NCI-H1048 (cell line): Measurements from ENCODE around the gene MAST3.
A peak's percentile ranks its signal among the peaks of the same experiment; 100 is the strongest.

ENCODE experiments used
- DNase-seq: peaks from one replicate; lab custom pipeline; 2025; lab: John Stamatoyannopoulos, UW

The MAST3 gene

DNA sequence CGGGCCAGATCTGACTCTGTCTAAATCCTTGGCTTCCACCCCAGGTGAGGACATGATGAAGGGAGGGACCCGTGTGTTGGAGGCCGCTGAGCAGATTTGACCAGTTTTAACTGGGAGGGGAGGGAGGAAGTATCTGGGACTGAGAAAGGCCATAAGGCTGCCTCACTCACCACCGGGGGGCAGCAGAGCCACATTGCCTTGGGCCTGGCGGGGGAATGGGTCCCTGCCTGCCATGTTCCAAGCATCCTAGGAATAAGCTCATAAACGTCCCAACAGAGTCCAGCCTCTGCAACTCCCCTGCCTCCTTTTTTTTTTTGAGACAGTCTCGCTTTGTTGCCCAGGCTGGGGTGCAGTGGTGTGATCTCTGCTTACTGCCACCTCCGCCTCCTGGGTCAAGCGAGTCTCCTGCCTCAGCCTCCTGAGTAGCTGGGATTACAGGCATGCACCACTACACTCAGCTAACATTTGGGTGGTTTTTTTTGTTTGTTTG is 15.5 kb downstream of the MAST3 start:
- peak; percentile 20 for DNase-seq

DNA sequence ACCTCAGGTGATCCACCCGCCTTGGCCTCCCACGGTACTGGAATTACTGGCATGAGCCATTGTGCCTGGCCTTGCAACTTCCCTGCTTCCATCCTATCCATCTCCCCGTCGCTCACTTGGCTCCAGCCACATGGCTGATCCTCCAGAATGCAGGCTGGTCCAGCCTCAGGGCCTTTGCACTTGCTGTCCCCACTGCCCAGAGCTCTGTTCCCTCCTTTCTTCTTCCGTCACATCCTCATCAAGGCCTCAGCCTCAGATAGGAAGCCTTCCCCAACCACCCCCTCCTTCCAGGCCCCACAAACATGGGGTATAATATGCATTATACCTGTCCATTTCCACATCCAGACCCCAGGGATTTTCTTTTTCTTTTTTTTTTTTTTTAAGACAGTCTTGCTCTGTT is 16.2 kb downstream of the MAST3 start:
- DNase-seq: no peak

DNA sequence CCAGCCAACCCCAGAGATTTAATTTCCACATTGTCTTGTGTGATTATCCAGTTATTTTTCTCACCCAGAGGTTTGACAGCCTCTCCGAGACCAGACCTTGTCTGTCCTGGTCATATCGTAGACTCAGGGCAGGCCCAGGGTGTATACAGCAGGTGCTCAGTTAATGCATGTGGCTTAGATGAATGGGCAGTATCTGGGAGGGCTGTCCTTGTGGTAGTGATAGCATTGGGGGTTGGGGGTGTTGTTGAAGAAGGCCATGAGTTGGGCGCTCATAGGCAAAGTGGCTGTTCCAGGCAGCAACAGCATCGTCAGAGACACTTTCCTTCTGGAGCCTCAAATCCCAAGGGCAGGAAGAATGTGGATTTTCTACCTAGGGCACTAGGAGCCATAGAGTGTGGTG is 16.9 kb downstream of the MAST3 start:
- no peak for DNase-seq

DNA sequence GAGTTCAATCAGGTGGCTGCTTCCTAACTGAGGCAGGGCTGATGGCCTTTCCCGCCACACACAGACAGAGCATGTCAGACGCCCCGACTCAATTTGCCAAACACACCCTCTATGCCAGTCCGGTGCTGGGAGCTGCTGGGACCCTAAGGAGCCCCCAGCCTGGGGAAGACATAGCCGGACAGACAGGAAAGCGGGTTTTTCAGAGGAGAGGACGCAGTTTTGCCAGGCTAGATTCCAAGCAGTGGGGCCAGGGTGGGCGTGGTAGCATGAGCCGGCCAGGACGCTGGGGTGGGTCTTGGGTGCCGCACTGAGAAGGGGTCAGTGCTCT is 19.8 kb downstream of the MAST3 start:
- DNase-seq: no peak

DNA sequence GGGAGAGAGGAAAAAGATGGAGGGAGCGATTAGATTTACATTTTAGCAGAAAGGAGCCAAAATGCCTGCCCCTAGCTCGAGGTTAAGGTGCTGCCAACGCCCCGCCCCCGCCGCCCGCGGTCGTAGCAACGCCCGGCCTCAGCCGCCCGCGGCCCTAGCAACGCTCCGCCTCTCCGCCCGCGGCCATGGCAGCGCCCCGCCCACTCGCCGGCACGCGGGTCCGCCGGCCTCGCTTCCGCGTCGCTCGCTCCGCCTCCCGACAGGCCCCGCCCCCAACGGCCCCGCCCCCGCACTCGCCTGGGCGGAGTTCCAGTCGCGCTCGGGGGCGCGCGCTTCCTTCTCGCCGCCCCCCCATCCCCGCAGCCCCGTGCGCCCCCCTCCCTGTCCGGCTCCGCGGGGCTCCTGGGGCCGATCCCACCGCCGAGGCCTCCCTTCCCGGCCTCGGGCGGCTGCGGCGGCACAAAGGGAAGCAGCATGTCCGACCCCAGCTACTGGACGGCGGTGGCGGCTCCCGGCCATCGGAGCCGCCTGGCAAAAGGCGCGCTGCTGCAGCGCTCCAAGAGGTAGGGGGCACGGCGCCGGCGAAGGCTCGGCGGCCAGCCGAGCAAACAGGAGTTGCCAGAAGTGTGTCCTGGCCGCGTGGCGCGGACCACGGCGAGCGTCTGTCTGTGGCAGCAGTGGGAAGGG is 20.3 kb downstream of the MAST3 start:
- peak; percentile 41 for DNase-seq

DNA sequence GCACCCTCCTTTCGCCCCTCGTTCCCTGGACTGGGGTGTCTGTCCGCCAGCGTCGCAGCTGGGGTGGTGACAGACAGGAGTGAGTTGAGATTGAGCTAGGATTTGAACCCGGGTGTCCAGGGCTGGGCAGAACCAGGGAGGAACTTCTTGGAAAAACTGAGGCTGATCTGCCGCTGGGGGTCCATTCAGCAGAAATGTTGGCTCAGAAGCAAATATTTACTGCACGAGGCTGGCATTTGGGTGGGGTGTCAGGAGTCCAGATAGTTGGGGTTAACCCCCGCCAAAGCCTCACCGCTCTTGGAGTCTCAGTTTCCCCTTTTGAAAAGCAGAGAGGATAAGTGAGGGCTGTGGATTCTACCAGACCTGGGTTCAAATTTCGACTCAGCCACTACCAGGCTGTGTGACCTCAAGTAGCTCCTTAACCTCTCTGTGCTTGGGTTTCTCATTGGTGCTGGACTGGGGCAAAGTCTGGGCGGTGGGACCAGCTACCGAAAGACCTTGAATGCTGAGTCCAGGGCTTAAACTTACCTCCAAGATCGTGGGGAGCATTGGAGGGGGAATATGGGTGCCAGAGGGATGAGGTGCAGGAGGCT is 20.9 kb downstream of the MAST3 start:
- no peak for DNase-seq

DNA sequence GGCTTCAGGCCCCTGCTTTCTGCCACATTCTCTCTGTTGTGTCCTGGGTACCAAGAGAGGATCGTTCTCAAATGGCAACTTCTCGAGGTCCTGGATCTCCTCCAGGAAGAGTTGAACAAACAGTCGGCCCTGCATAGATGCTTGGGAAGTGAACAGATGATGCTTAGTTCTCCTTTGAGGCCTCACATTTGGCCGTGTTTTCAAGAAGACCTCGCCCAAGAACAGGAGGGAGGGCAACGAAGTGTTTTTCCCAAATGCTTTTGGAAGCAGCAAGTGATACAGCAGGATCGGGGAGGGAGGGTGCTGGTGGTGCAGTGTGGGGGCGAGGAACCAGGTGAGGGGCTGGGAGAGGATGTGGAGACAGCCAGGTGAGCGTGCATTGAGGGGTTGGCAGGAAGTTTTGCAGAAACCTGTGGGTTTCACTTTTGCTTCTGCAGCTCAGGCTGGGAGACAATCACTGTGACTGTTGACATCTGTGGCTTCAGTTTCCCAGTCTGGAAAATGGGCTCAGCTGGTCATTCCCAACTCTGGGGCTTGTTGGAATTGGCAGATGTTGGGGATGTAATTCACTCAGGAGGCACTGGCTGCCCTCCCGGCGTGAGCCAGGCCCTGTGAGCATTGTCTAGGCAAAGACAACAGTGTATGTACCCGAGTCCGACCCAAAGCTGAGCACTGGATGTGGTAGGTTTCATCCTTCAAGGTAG is 21.6 kb downstream of the MAST3 start:
- no peak for DNase-seq

DNA sequence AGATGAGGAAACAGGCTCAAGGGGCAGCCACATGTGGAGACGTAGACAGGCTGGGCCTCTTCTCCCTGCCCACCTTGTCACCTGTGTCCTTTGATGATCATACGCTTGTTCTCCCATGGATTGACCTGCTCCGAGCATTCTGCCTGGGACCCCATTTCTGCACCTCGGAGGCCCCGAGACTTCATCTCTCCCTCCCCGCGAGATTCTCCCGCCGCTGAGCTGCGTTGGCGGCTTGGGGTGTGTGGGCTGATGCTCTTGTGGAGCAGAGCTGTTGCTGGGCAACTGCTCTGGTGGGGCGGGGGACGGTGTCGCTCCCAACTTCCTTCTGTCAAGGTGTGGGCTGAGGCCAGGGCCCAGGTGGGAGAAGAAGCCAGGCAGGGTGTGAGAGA is 22.1 kb downstream of the MAST3 start:
- no peak for DNase-seq

DNA sequence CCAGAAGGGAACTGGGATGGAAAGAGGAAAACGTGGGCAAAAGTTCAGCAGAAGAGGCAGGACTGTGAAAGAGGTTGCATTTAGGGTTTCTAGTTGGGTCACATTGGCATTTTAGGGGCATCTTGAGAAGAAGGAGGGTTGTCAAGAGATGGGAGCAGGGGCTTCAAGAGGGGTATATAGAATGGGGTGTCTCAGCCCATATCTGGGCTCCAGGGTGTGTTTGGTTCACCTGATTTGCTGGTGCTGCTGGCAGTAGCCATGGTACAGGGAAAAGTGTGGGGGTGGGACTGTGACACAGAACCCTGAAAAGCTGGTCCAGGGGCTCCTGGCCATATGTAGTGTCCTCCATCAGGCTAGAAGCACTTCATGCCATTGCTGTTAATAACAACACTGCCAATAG is 22.5 kb downstream of the MAST3 start:
- no peak for DNase-seq

DNA sequence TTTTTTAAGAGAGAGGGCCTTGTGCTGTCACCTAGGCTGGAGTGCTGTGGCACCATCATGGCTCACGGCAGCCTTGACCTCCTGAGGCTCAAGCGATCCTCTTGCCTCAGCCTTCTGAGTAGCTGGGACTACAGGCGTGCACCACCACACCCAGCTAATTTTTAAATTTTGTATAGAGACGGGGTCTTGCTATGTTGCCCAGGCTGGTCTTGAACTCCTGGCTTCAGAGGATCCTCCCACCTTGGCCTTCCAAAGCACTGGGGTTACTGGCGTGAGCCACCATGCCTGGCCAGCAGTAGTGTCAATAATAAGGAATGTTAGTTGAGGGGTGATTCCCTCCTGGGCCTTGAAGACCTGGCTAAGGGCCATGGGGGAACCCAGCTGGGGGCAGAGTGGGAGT is 23.6 kb downstream of the MAST3 start:
- no peak for DNase-seq

DNA sequence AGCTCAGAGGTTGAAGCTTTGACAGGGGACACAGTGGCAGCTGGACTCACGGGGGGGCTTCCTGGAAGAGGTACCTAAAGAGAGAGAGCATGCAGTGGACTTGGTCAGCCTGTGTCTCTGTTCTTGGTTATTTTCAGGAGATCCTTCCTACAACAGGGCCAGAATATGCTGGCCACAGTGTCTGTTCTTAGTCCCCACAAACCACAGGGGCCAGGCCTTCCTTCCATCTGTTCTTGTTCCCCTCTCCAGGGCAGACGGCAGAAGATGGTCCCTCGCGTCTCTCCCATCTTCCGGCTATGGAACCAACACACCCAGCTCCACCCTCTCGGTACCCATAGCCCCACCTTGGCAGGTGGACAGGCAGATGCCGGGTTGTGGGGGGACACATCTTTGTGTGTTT is 24.8 kb downstream of the MAST3 start:
- no peak for DNase-seq

DNA sequence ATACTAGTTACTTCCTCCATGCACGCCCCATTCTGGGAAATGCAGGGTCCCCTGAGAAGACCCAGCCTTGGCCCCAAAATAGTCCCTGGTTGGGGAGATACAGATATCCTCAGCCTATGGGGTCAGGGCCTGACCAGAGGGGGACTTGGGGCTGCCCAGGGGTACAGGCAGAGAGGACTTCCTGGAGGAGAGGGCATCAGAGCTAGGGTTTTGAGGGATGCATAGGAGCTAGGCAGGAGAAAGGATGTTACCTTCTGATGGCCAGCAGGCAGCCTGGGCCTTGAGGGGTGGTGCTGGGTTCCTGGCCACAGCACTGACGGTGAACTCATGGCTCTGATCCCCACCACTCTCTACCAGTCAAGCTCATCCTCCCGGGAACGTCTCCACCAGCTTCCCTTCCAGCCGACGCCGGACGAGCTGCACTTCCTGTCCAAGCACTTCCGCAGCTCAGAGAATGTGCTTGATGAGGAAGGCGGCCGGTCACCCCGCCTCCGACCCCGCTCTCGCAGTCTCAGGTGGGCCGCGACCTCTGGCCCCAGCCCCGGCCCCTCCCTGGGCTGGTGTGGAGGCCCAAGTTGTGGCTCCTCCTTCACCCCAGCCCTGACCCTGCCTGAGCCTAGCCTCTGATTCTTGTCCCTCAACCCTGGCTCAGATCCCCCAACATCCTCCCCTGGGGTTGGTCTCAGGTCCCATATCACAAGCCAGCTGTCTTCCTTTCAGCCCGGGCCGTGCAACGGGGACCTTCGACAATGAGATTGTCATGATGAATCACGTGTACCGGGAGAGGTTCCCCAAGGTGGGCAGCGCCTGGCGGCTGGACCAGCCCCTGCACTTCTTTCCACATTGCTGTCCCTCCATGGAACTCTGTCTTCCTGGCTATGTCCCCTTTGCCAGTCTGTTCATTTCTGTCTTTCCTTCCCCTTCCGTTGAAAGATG is 25.6 kb downstream of the MAST3 start:
- DNase-seq: no peak

DNA sequence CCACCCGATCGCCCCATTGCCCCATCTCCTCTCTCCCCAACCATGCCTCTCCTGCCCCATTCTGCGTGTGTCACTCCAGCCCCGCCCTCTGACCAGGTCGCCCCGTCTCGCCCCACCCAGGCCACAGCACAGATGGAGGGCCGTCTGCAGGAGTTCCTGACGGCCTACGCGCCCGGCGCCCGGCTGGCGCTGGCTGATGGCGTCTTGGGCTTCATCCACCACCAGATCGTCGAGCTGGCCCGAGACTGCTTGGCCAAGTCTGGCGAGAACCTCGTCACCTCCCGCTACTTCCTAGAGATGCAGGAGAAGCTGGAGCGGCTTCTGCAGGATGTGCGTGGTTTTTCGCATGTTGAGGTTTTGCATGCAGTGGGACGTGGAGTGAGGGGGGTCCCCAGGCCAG is 26.2 kb downstream of the MAST3 start:
- DNase-seq: no peak

DNA sequence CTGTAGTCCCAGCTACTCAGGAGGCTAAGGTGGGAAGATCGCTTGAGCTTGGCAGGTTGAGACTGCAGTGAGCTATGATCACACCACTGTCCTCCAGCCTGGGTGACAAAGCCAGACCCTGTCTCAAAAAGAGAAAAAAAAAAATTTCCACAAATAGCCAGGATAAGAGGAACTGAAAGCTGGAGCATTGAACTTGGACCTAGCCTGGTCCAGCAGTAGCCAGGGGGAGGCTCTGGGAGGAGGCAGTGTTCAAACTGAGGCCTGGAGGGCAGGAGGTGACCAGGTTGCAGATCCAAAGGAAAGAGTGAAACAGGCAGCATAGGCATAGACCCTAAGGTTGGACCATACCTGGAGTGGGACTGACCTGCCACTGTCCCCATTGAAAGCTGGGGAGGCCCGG is 28.5 kb downstream of the MAST3 start:
- no peak for DNase-seq

DNA sequence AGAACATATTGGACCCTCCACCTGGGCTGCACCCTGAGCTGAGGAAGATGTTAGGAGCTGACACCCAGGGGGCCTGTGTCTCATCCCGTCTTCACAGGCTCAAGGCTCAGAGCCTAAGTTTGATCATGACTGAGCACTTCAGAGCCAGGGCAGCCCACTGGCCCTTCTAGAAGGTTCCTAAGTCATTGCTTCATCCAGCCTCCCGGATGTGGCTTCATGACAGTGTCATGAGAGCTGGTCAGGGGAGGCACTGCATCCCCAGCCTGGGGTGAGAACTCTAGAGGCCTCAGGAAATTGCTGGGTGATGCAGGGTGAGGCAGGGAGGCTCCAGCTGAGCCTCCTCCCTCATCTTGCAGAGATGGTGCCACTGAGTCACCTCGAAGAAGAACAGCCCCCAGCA is 30.5 kb downstream of the MAST3 start:
- no peak for DNase-seq

DNA sequence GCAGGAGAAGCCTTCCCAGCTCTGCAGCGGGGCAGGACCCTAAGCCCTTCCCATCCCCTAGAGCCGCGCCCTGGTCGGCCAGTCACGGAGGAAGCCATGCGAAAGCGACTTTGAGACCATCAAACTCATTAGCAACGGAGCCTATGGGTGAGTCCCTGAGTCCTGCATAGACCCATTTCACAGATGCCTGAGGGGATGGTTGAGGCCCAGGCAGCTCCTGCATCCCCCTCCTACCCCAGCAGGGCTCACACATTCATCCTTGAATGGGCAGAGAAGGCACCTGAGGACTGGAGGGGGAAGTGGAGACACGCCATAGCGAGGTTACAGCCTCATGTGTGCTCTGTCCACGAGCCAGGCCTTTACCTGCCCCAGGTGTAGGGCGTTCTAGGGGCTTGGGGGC is 31.2 kb downstream of the MAST3 start:
- DNase-seq: no peak

DNA sequence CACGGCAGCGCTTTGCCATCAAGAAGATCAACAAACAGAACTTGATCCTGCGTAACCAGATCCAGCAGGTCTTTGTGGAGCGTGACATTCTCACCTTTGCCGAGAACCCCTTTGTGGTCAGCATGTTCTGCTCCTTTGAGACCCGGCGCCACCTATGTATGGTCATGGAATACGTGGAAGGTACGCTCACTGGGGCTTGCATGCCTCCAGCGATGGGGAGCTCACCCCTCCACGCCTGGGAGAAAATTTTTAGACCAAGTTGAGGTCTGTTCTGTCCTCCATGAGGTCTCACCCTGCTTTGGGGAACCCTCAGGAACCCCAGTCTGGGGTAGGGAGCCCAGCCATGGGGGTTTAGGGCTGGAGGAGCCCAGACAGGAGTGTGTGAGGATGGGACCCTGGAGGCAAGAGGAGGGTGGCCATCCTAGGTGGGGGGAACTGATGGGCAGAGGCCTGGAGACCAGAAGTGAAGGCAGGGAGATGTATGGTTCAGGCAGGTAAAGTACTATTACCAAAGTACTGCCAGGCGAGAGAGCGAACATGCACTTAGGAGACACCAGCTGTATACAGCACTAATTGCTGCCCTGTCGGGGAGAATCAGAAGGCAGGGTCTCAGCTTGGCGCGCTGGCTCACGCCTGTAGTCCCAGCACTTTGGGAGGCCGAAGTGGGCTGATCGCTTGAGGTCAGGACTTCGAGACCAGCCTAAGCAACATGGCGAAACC is 33.1 kb downstream of the MAST3 start:
- DNase-seq: no peak

DNA sequence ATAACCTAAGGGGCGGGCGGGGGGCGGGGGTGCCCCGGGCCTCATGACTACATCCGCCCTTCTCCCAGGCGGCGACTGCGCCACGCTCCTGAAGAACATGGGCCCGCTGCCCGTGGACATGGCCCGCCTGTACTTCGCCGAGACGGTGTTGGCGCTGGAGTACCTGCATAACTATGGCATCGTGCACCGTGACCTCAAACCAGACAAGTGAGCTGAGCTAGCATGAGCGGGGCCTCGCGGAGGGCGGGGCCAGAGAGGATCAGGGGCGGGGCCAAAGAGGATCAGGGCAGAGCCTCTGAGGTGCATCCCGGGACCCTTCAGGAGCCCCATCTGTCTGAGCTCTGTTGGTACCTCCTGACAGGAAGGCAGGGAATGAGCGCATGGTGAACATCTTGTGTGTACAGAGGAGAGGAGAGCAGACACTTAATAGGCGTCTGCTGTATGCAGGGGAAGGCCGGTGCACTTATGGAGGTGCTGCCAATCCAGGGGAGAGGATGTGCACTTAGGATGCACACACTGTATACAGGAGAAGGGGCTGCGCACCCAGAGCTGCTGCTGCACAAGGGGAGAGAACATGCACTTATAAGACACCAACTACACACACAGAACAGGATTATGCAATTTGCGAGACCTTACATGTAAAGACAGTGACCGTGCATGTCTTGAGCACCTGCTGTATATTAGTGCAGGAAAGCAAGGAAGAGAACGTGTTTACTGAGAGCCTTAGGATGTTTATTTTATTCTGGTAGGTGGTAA is 34.4 kb downstream of the MAST3 start:
- DNase-seq: no peak

DNA sequence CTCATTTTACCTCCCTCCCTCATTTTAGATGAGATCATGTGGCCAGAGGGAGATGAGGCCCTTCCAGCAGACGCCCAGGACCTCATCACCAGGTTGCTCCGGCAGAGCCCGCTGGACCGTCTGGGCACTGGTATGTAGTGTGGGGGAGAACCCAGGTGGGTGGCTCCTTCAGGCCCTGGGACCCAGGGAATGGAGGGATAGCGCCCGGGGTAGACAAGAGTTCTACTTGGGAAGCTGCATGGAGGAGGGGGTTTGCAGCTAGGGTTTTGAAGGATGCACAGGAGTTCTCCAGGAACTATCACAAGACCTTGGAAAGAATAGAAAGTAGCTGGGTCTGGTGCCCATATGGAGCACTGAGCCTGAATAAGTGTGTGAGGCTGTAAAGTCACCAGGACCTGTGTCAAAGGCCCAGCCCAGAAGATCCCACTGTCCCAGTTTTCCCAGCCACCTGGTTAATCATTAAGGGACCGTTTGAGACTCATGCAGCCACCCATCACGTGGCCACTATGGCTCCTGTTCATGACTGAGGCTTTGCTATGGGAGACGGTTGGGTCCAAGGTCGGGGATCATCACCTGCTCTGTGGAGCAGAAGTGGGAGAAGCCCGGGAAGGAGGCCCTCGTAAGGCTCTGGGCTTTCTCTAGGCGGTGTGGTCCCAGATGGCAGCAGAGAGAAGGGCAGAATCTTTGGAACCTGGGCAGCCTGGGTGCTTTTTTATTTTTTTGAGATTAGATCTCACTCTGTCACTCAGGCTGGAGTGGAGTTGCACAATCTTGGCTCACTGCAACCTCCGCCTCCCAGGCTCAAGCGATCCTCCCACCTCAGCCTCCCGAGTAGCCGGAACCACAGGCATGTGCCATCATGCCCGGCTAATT is 38.4 kb downstream of the MAST3 start:
- no peak for DNase-seq

DNA sequence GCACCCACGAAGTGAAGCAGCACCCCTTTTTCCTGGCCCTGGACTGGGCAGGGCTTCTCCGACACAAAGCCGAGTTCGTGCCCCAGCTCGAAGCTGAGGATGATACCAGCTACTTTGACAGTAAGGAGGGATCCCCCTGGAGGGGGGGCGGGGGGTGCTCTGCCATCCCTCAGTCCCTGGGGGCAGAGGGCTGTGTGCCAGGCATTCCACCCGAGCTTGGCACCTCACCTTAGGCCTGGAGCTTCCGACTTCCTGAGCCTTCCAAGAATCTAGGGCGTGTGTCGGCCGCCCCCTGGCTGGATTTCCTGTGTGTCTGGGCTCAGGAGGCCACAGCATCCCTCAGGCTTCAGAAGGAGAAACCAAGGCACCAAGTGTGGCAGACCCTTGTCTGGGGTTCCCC is 39.7 kb downstream of the MAST3 start:
- DNase-seq: no peak
